Measurements from ENCODE around the gene KDM4B.

The KDM4B gene

DNA sequence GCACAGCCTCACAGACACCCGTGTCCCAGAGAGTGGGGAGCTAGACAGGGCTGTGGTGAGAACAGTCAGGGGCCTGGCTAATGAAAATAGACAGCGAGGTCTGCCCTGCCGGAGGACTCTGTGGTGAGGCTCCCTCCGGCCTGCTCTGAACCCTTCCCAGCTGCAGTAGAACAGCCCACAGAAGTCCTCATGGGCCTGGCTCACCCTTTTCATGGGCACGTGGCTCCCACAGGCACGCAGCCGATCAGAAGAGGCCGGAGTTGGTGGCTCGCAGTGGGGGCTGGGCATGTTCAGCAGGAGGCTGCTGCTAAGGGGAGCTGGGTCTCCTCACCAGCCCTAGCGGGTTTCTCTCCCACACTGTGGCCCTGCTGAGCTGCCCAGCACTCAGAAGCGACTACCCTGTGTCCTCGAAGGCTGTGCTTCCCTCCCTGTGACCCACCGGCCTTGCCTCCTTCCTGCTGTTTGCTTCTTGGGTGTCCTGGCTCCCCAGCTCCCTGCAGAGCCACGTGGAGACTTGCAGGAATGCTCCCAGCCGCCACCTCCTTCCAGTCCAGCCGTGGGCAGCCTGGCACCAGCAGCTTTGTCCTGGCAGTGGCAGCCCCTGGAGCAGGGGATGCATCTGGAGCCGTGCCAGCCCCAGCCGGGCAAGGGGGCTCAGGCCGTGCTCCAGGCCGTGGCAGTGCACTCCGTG lies 138.7 kb downstream of the KDM4B start:
- no peak for DNase-seq (ENCODE audit: low spot score)

DNA sequence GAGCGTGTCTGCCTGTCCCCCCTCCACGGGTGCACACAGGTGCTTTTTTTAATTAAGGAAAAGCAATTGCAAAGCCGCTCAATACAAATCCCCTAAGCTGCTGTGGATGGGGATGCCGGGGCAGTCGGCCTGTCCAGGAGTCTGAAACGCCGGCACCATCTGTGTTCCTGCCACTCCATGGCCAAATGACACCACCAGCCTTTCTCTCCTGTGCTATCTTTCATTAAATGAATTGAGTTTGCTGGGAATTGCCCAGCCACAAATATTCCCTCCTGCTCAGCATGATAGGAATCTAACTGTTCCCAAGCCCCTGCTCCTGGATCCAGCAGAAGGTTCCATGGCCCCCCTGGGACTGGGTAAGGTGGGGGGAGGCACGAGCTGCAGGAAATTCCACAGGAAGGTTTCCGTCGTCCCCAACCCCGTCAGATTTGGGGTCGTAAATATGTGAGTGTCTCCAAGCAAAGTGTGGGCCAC lies 139.2 kb downstream of the KDM4B start:
- no peak for DNase-seq (ENCODE audit: low spot score)

DNA sequence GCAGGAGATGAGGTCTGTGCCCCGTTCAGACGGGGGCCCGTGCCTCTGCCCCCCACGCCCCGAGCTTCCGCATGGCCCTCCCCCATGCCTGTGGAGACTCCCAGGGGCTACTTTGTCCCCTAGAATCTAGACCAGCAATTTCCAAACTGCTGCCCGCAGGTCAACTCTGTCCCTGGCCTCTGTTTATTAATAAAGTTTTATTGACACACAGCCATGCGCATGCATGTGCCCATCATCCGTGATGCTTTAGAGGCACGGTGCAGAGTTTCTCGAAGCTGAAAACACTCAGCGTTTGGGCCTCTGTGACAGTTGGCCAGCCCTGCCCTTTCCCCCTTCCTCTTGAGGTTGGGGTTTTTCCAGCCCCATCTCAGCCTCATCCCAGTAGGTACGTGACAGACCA lies 140.0 kb downstream of the KDM4B start:
- DNase-seq (ENCODE audit: low spot score), result no peak

DNA sequence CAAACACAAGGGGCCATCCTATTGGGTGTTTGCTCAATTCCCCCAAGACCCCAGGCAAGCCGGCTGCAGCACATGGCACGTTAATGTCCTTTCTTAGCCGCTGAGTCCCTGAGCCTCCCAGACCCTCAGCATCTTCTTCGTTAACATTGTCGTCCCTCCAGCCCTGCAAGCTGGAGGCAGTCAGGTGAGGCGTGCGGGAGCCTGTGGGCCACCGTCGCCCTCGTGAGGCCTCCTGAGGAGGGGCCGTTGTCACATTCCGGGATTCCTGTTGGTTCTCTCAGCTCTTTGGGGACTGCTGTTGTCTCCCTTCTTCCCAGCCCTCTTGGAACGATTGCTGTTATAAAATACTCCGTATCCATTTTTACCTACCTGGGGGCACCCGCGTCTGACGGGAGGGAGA lies 140.6 kb downstream of the KDM4B start:
- no peak for DNase-seq (ENCODE audit: low spot score)

DNA sequence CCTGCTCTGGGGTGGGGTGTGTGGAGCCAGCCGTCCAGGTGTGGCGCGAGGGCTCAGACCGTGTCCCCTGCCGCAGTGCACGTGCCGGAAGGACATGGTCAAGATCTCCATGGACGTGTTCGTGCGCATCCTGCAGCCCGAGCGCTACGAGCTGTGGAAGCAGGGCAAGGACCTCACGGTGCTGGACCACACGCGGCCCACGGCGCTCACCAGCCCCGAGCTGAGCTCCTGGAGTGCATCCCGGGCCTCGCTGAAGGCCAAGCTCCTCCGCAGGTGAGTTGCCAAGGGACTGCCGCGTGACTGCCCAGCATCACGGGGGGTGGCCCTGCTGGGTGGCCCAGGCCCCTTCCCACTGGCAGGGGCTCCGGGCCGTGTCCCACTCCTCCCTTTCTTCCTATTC lies 141.6 kb downstream of the KDM4B start:
- DNase-seq (ENCODE audit: low spot score), result no peak

DNA sequence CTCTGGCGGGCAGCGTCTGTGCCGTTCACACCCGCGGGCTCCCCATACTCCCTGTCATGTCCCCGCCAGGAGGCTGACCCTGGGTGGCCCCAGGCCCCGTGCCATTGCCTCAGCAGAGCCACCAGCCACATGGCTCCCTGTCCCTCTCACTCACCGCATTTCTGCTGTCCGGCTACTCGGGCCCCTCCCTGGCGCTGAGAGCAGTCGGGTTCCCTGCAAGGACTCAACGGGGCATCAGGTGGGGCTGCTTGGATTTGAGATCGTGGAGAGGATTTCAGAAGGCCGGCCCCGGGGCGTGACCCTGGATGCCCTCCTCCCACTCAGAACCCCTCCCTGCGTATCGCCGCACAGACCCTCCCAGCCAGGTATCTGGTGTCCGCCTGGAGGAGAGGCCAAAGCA lies 142.1 kb downstream of the KDM4B start:
- no peak for DNase-seq (ENCODE audit: low spot score)

DNA sequence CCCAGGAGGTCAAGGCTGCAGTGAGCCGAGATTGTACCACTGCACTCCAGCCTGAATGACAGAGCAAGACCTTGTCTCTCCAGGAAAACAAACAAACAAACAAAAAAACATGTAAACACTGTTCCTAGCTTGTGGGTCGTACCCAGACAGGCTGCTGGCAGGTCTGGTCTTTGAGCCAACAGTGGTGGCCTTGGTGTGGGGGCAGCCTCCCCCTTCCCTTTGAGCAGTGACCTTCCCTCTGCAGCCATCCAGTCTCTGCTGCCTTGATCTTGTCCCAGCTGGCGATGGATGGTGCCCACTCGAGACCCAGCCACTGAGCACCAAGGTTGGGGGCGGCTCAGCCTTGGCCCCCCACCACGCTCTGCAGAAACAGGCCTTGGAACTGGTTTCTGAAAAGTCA lies 143.3 kb downstream of the KDM4B start:
- DNase-seq (ENCODE audit: low spot score), result no peak

DNA sequence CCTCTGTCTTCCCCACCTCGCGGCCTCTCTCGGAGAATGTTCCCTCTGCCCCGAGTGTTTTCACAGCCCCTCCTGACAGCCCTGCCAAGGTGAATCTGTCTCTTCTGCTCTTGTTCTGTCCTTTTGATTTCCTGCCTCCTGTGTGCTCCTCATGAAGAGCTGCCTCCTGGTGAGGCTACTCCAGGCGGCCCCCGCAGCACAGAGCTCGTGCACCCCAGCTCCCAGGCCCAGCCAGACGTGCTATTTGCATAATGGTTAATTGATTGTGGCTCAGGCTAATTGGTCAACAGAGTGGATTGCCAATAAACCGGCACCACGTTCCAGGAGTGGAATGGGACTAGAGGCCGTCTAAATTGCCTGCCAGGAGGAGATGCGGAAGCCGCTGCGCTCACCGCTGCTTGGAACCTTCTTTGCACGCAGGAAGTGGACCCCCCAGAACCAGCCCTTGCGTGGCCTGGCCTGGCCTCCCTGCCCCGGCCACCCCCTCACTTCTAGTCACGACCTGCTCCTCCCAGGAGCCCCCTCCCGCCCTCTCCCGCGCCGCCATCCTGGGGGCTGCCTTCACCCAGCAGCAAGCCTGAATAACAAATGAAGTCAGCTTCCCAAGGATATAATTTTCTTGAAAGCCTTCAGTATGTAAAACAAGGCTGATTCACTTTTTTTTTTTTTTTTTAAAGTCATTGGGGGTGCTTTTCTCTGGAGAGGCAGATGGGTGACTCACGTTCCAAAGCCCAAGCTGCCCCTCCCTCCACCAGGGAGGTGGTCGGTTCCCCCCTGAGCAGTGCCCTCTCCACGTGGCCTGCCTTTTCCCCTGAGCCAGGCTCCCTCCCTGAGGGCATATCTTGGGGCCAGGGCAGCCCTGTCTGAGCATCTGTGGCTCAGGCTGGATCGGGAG lies 144.0 kb downstream of the KDM4B start:
- no peak for DNase-seq (ENCODE audit: low spot score)

DNA sequence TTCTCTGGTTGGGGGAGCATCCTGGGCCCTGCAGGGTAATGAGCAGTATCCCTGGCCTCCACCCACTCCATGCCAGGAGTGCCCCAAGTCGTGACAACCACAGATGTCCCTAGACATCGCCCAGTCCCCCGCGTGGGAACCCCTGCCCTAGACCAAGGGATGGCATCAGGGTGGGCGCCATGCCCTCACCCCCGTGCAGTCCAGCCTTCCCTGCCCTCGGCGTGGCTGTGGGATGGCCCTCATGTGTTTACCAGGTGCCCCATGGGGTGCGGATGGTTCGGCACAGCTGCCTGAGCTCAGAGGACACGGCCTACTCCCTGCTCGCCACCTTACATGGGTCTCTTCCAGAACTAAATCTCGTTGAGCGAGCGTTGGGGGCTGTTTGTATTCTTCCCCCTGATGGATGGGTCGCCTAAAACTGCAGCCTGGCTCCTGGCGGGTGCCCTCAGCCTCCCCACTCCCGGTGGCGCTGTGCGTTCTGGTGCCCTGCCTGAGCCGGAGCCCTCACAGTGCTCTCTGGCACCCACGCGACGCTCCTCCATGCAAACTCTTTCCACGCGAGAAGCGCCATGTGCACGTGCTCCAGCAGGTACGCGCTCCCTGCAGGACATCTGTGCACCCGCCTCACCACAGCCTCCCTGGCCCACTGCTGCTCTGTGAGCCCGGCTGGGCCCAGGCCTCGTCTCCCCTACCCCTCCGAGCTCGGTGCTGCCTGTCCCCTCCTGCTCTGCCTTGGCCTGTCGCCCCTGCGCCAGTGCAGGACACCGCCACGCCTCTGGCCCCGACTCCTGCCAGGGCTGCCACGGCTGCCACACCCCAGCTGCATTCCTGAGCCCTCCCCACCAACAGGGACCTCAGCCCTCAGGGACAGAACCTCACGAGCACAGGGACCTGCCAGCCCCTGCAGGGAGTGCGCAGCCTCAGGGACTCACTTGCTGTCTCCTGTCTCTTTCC lies 145.0 kb downstream of the KDM4B start:
- no peak for DNase-seq (ENCODE audit: low spot score)

DNA sequence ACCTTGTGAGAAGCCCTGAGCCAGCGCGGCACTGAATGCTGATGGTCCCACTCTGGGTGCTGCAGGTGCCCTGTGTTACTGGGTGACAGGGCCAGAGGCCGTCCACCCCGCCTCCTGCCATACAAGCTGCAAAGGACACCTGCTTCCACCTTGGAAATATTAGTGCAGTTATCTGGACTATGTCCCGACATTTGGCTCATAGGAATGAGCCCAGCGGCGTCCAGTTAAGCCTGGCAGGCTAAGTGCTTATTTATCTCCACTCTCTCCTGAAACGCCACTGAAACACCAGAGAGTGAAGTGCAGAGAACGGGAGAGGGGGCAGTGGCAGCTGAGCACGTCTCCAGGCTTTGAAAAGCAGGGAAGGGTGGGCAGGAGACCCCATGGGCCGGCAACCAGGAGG lies 145.8 kb downstream of the KDM4B start:
- DNase-seq (ENCODE audit: low spot score), result no peak

DNA sequence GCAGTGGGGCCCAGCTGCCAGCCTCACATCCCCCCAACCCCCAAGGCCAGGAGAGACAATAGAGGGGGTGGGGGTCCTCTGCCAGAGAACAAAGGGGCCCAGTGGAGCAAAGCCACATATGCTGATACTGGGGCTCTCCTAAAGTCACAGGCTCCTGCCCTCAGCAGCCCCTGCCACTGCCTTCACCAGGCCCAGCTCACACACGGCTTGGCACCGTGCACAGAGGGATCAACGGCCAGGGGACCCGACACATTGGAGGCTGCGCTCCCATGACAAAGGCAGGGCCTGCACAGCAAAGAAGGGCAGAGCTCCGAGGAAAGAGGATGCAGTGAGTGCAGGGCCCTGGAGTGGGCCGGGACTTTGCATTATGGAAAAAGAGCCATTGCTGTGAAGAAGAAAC lies 146.4 kb downstream of the KDM4B start:
- DNase-seq (ENCODE audit: low spot score), result no peak

DNA sequence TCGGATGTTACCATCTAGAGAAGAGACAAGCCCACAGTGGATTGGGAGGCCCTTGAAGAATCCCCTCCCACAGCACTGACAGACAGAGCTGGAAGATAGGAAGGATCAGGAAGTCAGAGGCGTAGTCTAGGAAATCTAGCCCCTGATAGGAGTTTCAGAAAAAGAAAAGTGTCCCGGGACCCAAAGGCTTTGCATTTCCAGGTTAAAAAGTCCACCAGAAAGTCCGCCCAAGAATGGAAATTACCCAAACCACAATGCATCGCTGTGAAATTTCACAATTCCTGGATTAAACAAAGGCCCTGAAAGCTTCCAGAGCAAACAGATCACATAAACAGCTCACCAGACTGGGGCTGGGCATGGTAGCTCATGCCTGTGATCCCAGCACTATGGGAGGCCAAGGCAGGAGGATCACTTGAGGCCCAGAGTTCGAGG lies 146.9 kb downstream of the KDM4B start:
- no peak for DNase-seq (ENCODE audit: low spot score)

DNA sequence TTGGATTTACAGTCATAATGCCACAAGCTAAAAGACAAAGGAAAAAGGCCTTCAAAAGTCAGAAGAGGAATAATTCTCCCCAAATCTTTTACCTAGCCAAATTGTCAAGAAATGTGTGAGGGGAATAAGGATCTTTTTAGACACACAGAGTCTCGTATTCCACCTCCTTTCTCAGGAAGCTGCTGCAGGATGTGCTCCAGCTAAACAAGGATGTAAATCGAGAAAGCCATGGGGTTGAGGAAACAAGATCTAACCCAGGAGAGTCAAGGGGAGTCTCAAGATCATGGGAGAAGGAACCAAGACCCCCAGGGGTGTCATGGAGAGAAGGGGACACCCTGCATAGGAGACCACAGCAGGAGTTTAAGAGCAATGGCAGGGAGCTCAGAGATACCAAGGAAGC lies 147.4 kb downstream of the KDM4B start:
- DNase-seq (ENCODE audit: low spot score), result no peak

DNA sequence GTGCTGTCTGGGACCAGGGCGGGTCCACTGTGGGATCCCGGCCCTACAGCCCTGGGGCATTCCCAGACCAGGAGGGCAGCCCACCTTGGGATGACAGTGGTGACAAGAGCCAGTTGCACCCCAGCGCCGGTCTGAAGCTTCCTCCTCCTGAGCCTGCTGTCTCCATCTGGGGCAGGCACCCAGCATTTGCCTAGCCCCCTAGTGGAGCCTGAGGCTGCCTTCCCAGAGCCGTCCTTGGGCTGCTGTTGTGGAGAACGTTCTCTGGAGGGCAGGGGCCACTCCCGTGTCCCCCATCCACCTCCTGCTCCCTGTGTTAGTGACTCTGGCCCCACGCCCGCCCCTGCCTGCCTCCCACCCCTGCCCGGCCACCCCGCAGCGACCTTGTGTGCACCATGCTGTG lies 148.5 kb downstream of the KDM4B start:
- DNase-seq (ENCODE audit: low spot score), result no peak

DNA sequence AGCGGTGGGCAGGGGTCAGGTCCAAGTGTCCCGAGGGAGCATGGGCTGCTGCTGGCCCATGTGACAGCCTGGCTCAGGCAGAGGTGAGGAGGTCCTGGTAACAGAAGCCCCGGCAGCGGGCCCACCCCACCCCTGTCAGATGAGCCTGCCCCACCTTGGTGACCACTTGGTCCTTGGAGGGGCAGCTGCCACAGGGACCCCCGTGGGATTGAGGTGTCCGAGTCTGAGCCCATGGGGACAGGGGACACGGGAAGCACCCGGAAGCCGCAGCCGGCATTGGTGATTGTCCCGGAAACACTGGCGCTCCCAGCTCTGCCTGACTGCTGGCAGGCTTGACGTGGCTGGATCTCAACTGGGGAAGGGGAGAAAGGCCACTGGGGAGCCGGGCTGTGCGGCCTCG lies 149.1 kb downstream of the KDM4B start:
- no peak for DNase-seq (ENCODE audit: low spot score)

DNA sequence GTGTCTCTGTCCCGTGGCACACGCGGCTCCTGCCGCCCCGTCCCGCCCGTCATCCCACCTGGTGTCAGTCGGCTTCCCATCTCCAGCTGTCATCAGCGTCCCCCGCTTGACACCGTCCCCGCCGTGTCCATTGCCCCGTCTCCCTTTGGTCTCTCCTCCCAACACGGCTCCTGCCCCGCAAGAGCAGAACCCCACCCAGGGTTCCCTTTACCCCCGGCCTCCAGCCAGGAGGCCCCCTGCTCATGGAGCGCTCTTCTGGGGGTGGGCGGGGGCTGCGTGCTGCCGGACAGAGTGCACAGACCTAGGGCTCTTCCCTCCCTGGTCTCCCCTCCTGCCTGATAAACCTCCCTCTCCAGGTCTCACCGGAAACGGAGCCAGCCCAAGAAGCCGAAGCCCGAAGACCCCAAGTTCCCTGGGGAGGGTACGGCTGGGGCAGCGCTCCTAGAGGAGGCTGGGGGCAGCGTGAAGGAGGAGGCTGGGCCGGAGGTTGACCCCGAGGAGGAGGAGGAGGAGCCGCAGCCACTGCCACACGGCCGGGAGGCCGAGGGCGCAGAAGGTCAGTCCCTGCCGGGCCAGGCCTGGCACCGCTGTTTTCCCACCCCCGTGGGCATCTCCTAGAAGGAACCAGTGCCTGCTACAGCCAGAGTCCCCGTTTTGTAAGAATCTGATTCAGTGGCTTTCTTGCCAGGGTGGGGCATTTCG lies 150.5 kb downstream of the KDM4B start:
- DNase-seq (ENCODE audit: low spot score), result no peak

DNA sequence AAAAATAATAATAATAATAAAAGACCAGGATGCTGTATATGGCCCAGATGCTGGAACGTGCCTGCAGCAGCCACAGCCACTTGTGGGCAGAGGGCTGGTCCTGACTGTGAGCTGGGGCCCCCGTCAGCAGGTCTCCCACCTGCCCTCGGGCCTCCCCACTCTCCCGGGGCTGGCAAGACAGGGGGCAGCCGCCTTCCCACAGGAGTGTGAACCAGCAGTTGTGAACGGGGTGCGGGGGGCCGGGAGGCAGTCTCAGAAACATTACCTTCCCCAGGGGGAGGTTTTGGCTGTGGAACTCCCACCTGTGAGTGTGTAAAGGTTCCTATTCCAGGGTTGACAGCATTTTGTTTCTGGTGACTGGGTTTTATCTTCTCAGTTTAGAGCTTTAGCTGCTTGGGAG lies 151.4 kb downstream of the KDM4B start:
- DNase-seq (ENCODE audit: low spot score), result no peak

DNA sequence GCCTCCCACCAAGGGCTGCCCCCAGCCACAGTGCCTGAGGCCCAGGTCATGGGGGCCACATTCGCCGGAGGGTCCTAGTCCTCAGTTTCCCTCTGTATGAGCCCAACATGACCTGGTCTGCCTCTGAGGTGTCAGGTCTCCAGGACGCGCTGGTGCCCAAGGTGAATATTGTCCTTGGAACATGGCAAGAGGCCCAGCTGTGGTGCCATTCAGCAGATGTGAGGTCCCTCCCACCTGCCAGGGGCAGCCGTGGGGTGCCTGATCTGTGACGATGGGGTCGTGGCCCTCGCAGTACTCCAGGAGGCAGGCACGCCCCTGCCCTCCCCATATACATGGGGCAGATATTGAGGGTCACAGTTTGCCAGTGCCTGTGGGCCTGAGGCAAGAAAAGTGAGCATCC lies 151.9 kb downstream of the KDM4B start:
- no peak for DNase-seq (ENCODE audit: low spot score)

DNA sequence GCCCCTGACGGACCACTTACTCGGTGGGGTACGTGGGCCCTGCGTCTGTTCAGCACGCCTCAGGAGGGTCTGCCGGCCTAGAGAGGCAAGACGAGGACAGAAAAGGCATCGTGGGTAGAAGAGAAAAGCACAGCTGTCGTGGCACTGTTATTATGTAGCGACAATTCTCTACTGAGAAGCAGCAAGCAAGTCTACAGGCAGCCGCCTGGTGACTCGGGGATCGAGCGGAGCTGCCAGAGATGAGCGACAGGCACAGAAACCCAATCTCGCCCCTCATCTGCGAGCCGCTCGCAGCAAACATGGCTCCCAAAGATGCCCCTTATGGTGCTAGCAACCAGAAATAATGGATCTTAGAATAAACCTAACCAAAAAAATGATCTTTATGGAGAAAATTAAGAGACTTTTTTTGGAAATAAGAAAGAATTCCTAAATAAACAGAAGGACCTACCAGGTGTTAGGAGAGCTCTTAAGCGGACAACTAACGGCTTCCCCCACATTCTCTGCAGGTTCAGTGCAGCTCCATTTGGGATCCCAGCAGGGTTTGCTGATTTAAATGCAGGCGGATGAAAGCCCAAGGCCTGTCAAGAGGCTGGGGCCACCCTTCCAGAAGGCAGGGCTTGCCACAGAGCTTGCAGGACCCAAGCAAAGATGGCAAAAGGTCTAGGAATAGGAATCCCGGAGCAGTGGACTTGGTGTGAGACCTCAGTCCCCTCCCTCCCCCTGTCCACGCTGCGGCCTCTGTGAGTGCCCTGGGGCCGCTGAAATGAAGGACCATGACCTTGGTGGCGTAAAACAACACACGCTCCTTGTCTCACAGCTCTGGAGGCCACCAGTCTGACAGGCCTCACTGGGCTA lies 152.6 kb downstream of the KDM4B start:
- DNase-seq (ENCODE audit: low spot score), result no peak

DNA sequence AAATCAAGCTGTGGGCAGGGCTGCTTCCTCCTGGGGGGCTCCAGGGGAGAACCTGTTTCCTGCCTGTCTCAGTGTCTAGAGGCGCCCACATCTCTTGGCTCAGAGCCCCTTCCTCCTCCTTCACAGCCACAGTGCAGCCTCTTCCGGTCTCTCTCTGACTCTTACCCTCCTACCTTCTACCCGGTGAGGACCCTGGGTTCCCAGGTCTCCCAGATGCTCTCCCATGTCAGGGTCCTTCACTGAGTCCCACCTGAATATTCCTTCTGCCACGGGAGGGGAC lies 153.1 kb downstream of the KDM4B start:
- no peak for DNase-seq (ENCODE audit: low spot score)
